Stimulated activated naive CD8-positive, alpha-beta T cell treated with anti-CD3 and anti-CD28 coated beads, Interleukin-15, Interleukin-2, amounts not matched to agents 100 U/mL and 50 U/mL, for 24 hours (primary cell): Measurements from ENCODE around the gene PRDM11.

Experiments
- ATAC-seq: fragments of 150-1000 bp; cut with Tn5 transposase; one replicate; pipeline ENCODE4 v1.10.0; 2021
- DNase-seq: peaks from one replicate; pipeline ENCODE4 v3.0.0; 2021

The PRDM11 gene

DNA sequence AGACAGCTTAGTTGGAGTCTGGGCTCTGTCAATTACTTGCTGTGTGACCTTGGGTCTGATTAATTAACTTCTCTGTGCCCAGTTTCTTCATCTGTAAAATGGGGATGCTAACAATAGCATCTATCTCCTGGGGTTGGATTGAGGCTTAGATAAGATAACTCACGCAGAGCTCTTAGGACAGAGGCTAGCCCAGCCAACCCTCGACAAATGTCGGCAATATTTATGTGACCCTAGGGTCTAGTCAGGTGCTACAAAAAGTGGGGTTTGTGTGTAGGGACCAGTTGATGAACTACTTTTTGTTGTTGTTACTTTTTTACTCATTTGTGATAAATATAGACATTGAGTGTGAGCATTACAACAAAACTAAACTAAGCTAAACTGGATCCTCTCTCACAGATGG is 117.3 kb downstream of the PRDM11 start:
- ATAC-seq: no peak
- DNase-seq: no peak

DNA sequence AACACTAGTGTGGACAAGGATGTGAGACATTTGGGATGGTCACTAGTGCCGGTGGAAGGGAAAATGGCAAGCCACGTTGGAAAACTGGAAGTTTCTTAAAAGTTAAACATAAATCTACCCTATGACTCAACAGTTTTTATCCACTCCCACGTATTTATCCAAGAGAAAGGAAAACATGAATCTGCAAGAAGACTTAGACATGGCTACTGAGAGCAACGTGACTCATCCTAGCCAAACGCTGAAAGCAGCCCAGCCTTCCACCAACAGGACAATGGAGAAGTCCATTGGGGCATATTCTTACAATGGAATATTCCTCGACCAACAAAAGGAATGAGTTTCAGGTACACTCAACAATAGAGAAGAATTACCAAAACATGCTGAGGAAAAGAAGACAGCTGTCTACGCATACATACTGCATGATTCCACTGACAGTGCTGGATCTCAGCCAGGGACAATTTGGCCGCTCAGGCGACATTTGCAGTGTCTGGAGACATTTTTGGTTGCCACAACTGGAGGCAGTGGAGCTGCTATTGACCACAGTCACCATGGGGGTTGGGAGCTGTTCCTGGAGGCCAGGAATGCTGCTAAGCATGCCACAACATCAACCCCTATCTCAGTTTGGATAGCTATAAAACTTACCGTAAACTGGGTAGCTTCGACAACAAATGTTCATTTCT is 118.5 kb downstream of the PRDM11 start:
- no peak for ATAC-seq
- DNase-seq: no peak

DNA sequence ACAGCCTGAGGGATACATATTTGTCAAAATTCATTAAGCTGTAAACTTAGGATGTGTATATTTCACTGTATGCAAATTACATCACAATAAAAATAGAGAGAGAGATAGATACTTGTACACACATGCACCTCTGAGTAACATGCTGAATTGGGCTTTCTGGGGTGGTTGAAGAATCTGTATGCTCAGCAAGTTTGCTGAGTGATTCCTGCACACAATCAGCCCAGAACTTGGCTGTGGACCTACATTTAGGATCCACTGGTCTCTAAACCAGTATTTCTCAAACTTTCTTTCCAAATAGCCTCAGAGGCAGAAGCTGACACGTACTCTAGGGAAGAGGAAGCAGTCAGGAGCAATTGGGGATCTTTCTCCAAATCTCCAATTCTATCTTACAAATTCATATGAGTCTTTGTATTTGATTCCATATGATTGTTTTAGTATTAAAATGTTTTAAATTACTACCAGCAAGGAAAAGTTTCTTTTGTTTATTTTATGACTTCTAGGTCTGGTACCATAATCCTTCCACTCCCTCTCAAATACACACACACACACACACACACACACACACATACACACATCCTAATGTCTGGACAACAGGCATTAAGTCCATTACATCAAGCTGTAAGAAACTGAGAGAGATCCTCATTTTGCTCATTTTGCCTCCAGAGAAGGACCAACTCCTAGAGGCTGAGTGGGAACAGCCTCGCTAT is 119.7 kb downstream of the PRDM11 start:
- no peak for DNase-seq
- ATAC-seq: no peak

DNA sequence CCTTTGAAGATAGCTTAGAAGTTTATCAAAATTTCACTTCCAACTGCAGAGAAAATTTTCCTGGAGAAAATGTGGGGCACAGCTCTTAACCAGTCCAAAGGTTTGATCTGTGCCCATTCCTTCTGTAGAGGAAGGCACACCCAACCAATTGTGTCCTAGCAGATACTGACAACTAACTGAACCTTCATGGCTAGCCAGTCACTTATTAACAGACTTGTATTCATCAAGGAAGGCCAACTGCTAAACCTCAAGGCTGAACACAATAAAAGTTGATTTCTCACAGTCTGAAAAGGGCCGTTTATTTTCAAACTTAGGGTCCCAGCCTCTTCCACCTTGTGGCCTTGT is 120.2 kb downstream of the PRDM11 start:
- ATAC-seq (no peak), DNase-seq (no peak)

DNA sequence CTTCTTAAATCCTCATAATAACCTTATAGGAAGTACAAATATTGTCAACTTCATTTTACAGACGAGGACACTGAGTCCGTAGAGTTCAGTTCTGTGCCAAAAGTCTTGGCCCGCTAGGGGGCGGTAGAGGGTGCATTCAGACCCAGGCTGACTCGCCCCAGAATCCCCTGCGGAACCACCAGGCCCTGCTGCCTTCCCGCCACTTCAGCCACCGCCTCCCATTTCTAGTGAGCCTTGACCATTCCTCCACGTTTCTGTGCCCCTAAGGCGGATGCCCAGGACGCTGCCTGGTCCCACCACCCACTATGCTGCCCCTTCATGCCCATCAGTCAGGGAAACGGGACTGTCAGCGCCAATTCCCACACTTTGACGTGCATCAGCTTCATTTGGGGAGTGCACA is 120.6 kb downstream of the PRDM11 start:
- DNase-seq: peak; percentile 41
- ATAC-seq: no peak

DNA sequence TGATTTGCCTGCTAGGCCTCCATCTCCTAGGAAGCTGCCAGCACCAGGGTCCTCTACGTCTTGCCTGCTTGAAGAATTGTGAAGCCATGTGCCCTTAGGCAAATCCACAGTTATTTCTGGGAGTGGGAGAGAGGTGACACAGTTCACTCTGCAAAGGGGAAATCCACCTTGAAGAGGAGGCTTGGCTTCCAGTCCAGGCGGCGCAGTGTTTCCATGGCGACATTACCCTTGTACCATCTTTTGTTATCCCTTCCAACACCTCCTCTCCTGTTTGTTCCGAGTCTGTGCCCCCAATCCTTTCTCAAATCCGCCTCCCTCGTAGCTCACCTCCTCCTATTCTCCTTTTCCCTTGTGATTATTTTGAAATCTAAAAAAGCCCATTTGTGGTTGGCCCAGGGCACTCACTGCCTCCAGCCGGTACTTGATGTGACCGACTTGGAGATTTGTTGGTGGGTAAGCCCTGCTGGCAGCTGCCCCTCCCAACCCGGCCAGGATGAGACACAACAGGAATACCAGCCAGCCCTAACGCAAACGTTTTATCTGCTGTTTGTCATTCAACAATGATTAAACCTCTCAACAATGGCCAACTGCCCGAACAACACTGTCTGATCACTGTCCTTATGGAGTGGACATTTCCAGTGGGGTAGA is 121.3 kb downstream of the PRDM11 start:
- DNase-seq (no peak), ATAC-seq (no peak)

DNA sequence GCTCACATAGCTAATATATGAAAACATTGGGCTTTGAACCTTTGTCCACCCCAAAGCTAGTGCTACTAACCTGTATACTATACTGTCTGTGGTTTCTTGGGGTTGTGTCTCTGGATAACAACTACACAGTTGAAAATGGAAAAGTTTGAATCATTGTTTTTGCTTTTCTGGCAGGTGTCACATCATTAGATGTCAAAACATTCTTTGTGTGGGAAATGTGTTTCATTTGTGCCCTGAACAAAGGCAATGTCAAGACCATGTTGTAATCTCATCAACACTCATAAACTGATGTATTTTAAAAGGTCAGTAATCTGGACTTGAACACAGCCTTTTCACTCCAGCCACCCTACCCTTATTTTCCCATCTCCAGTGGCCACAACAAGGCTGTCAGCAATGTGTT is 123.2 kb downstream of the PRDM11 start:
- DNase-seq (no peak), ATAC-seq (no peak)

DNA sequence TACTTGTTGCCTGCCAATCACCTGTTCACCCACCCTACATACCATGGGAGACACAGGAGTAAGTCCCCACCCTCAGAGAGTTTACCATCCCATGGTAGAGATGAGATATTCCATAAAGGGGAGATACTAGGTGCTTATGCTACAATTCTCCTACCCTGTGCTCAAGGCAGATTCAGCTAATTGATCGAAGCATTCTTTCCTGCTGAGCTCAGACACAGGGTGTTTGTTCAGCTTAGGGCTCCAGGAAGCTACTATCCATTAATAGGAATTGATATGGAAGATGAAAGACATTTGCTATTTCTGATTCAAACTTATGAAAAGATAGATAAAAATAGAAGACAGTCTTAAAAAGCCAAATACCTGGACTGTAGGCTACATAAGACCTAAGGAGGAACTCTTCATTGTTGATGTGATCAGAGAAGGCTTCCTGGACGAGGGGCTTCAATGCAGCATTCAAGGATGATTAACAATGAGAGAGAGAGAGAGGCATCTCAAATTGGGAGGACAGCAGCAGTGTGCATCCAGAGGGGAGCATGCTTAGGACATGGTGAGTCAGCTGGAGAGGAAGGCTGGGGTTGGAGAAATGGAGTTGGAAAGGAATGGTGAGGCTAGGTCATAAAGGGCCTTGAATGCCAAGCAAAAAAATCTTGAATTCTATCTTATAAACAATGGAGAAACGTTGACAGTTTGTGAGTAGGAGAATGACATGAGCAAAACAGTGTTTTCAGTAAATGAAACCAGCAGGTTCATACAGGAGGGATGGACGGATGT is 124.7 kb downstream of the PRDM11 start:
- DNase-seq: no peak
- ATAC-seq: no peak

DNA sequence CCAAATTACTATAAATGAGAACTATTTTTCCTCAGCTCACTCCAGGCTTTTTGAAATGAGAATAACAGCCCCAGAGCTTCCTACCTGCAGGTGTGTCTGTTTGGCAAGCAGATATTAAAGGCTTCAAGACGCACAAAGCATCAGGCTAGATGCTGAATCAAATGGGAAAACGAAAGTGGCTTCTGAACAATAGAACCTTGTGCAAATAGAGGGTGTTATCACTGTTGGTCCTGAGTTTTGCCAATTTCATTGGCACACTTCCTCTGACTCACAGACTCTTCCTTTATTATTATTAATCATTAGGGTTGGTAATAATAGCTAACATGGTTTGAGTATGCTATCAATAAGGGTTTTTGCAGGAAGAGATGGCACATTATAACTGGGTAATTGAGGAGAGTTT is 126.3 kb downstream of the PRDM11 start:
- ATAC-seq (no peak), DNase-seq (no peak)

DNA sequence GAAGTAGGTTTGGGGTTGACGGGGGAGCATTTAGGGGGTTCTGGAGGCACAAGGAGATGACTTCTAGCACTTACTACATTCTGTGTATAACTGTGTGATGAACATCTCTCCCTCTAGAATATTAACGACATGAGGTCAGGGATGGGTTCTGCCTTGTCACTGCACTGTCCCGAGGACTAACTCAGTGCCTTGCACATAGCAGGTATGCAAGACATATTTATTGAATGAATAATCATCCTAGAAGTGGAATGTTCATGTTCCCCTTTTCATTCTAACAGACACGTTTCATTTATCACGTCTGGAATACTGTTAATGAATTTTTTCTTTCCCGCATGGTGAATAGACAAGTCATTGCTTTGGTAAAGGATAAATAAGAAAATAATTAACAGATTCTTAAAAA is 127.1 kb downstream of the PRDM11 start:
- DNase-seq (no peak), ATAC-seq (no peak)

DNA sequence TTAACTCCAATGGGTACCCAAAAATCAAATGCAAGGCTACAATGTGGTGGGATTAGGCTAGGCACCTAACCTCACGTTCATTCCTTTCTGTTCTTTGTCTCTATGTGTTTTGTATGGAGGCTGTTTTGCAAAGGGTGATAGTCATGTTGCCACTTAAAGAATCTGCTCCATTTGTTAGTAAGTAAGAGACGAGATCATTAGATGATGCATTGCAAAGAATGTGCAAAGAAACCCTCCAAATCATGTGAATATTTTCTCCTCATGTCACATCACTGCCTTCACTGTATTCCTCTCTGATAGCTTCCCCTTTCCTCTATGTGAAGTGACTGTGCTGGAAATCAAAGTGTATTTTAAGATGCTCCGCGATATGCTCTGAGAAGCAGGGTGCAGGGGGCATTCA is 127.8 kb downstream of the PRDM11 start:
- ATAC-seq (no peak), DNase-seq (no peak)

DNA sequence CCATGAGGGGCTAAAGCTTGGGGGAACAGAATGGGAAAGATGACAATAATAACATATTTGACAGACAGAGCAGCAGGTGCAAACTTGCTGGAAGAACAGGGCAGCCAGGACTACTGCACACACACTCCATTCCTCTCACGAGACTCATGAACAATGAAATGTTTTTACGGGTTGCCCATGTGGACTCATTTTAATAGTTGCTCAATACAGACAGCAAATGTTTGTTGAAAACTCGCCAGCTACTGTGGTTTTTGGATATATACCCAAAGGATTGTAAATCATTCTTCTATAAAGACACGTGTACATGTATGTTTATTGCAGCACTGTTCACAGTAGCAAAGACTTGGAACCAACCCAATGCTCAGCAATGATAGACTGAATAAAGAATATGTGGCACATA is 129.4 kb downstream of the PRDM11 start:
- no peak for ATAC-seq
- no peak for DNase-seq

DNA sequence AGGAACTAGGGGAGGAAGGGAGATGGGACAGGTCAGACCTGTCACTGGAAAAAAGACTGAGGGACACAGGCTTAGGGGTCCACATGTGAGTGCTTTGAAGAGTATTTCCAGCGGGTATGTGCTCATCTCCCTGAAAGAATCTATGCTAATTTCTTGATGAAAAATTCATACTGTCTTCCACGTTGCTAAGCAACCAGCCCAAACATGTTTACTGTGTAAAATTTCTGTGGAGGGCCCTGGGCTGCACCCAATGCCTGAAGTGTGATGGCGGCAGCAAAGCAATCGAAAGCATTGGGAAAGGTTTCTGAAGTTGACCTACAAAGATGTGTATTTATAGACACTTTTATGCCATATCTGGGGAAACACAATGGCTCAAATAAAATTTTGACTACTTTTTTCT is 132.3 kb downstream of the PRDM11 start:
- DNase-seq: no peak
- no peak for ATAC-seq

DNA sequence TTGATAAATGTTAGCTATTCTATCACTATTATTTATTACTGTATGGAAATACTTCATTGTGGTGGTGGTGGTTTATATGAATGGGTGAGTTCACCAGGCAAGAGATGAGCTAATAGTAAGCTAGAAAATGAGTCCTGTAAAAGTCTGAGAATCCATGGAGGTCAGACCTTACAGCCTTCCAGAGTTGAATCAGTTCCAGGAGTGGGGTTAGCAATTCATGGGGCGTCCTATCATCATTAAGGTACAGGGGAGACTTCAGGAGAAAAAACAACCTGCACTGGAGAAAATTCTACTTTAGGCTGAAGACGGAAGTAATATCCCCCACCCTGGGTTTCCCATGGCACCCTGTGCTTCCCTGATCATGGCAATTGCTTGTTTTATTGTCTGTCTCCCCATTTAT is 133.2 kb downstream of the PRDM11 start:
- DNase-seq: no peak
- ATAC-seq: no peak

DNA sequence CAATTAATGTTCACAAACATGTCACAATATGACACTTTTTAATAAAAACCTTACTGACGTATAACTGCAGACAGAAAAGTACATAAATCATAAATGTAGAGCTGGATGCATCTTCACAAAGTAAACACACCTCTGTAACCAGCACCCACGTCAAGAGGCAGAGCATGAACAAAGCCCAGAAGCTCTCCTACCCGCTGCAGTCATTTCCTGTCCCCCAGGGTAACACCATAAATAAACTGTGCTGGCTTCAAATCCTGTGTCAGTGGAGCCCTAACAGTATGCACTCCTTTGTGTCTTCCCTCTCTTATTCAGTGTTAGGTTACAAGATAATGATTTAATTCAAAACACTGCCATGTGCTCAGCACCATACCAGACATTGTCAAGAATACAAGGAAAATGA is 134.0 kb downstream of the PRDM11 start:
- DNase-seq: no peak
- ATAC-seq: no peak

DNA sequence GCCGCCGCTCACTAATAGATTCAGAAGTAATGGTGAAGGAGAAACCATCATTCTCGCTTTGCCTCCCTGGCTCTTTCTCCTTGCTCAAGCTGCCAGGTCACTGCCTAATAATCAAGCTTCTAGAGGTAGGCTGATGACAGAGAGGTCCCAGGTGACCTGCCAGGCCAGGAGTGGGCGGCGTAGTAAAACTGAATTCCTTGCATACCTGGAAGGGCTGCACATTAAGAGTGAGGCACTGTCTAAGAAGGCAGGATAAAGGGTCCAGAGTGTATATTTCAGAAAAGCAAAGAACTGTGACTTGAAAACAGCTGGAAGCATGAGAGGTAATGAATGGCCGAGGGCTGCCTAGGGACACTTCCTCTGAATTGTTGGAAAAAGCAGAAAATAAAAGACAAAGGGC is 135.6 kb downstream of the PRDM11 start:
- ATAC-seq (no peak), DNase-seq (no peak)
